Keratinocyte (primary cell): ENCODE data around the gene GMEB2. TPM values are rescaled to one million over a fixed set of nuclear protein-coding genes. Genes with fewer than 3 reads are reported as not detected.

ENCODE experiments used
- DNase-seq: peaks from one replicate; pipeline ENCODE4 v3.0.0-alpha.2; 2011; ENCODE audit warnings: low read depth, missing footprints, low spot score
- FAIRE-seq: peaks from 2 replicates; lab custom pipeline; 2011; peaks lifted over from hg19 to GRCh38; lab: Jason Lieb, UNC
- H2AFZ ChIP-seq: 2 replicates; pipeline ENCODE4 v1.6.0; 2012; ENCODE audit warnings: low read length, control low read depth, inconsistent platforms; ENCODE audit not compliant: control insufficient read depth
- H3K27ac ChIP-seq: 2 replicates; pipeline ENCODE4 v1.5.1; 2011; ENCODE audit warnings: low read length; ENCODE audit not compliant: control insufficient read depth, insufficient read depth
- H3K27me3 ChIP-seq: 3 replicates; pipeline ENCODE4 v1.6.0; 2011; ENCODE audit warnings: low read length; ENCODE audit not compliant: control insufficient read depth, insufficient read depth; ENCODE audit errors: extremely low read depth
- H3K36me3 ChIP-seq, 2 experiments: 2 replicates in 1 of 2; 3 replicates in 1 of 2; pipeline ENCODE4 v1.5.1; 2011; ENCODE audit warnings: low read length in 2 of 2, mild to moderate bottlenecking in 1 of 2; ENCODE audit not compliant: control insufficient read depth in 2 of 2, insufficient read depth in 2 of 2; ENCODE audit errors: extremely low read depth in 1 of 2
- H3K4me1 ChIP-seq: 3 replicates; pipeline ENCODE4 v1.5.1; 2011; ENCODE audit warnings: low read length; ENCODE audit not compliant: control insufficient read depth, insufficient read depth; ENCODE audit errors: extremely low read depth
- H3K4me2 ChIP-seq: 3 replicates; pipeline ENCODE4 v1.6.0; 2011; ENCODE audit warnings: low read depth, low read length; ENCODE audit not compliant: control insufficient read depth, insufficient read depth; ENCODE audit errors: extremely low read depth
- H3K4me3 ChIP-seq, 3 experiments: fragments of 200-600 bp in 1 of 3; sonication (generic) in 1 of 3; 2 replicates in 2 of 3; 3 replicates in 1 of 3; pipeline ENCODE4 v1.5.1; 2011 to 2016; ENCODE audit warnings: low read length in 3 of 3, mild to moderate bottlenecking in 3 of 3, control low read depth in 2 of 3, inconsistent platforms in 1 of 3, low read depth in 1 of 3, mixed read lengths in 1 of 3, mixed run types in 1 of 3, moderate library complexity in 1 of 3; ENCODE audit not compliant: control insufficient read depth in 2 of 3, insufficient read depth in 2 of 3; ENCODE audit errors: extremely low read depth in 1 of 3
- H3K79me2 ChIP-seq: 2 replicates; pipeline ENCODE4 v1.6.0; 2012; ENCODE audit warnings: low read length; ENCODE audit not compliant: control insufficient read depth, insufficient read depth
- H3K9ac ChIP-seq: 3 replicates; pipeline ENCODE4 v1.6.0; 2011; ENCODE audit warnings: low read length; ENCODE audit not compliant: control insufficient read depth, insufficient read depth; ENCODE audit errors: extremely low read depth
- H3K9me1 ChIP-seq: 3 replicates; pipeline ENCODE4 v1.6.0; 2011; ENCODE audit warnings: low read length; ENCODE audit not compliant: control insufficient read depth, insufficient read depth; ENCODE audit errors: extremely low read depth
- H3K9me3 ChIP-seq: 2 replicates; pipeline ENCODE4 v1.5.1; 2012; ENCODE audit warnings: low read depth, low read length; ENCODE audit not compliant: control insufficient read depth
- H4K20me1 ChIP-seq: 3 replicates; pipeline ENCODE4 v1.6.0; 2011; ENCODE audit warnings: low read length; ENCODE audit not compliant: control insufficient read depth, insufficient read depth; ENCODE audit errors: extremely low read depth
- EZH2 ChIP-seq: IDR thresholded peaks from one replicate; pipeline ENCODE4 v1.6.1; 2012; ENCODE audit warnings: inconsistent platforms, mild to moderate bottlenecking, low read length, moderate library complexity
- dilution Hi-C: fragments of 300-500 bp; cut with MboI; formaldehyde crosslinking; loops from one replicate; pipeline ENCODE4 v1.7.0; 2020; ENCODE audit warnings: low sequenced_read_pairs; ENCODE audit not compliant: extremely low pct_ligation_motif_present
- polyA plus RNA-seq, 5 experiments: library from polyadenylated mRNA; depleted of rRNA in 3 of 5; stranded (reverse) in 3 of 5; stranded (forward) in 1 of 5; unstranded in 1 of 5; fragments of >200 nt; gene quantifications; 1 replicate in 1 of 5; 2 replicates in 3 of 5; 3 replicates in 1 of 5; pipeline versions ENCODE4 v1.2.1 to v1.2.3, GENCODE V29; 2011 to 2012; ENCODE audit warnings: missing spikeins in 2 of 5, low read depth in 1 of 5, low replicate concordance in 1 of 5
- TF ChIP-seq, protein P1 (sequence below), 3 experiments: IDR thresholded peaks in 1 of 3; conservative IDR thresholded peaks in 1 of 3; optimal IDR thresholded peaks in 1 of 3; 2 replicates in 2 of 3; 3 replicates in 1 of 3; pipeline versions ENCODE3 to v1.5.1; 2011; ENCODE audit warnings: low read length in 3 of 3, mild to moderate bottlenecking in 3 of 3, moderate library complexity in 2 of 3, control low read depth in 1 of 3, inconsistent platforms in 1 of 3; ENCODE audit not compliant: insufficient read depth in 2 of 3; ENCODE audit errors: extremely low read depth in 1 of 3

The GMEB2 gene
- polyA plus RNA-seq, 1 donor (not counting 4 experiments of a cell fraction or from before 2014, with no cell fraction given) = 5.1 TPM

DNA sequence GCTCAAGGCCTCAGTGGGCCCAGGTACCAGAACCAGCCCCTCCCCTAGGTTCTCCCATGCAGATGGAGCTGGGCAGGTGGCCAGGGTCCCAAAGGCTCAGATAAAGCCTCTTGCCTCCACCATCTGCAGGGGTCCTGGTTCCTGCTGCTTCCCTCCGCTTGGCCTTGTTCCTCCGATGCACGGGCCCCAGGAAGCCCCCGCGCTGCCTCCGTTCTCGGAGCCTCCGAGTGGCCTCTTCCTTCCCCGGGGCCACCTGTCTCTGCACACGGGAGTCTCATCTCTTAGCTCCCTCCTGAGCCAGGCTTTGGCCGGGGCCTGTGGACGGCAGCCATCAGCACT is 87.8 kb downstream of the GMEB2 start:
- DNase-seq (no peak), FAIRE-seq (no peak)
- no peak overlapping the region for H3K4me3 ChIP-seq
- no peak overlapping the region for H3K4me2 ChIP-seq
- H3K27ac ChIP-seq = no peak overlapping the region
- TF ChIP-seq, protein P1, sequence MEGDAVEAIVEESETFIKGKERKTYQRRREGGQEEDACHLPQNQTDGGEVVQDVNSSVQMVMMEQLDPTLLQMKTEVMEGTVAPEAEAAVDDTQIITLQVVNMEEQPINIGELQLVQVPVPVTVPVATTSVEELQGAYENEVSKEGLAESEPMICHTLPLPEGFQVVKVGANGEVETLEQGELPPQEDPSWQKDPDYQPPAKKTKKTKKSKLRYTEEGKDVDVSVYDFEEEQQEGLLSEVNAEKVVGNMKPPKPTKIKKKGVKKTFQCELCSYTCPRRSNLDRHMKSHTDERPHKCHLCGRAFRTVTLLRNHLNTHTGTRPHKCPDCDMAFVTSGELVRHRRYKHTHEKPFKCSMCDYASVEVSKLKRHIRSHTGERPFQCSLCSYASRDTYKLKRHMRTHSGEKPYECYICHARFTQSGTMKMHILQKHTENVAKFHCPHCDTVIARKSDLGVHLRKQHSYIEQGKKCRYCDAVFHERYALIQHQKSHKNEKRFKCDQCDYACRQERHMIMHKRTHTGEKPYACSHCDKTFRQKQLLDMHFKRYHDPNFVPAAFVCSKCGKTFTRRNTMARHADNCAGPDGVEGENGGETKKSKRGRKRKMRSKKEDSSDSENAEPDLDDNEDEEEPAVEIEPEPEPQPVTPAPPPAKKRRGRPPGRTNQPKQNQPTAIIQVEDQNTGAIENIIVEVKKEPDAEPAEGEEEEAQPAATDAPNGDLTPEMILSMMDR (optimal IDR thresholded peaks at IDR 0.05 in 1 of 3, IDR thresholded peaks at IDR 0.05 in 1 of 3, conservative IDR thresholded peaks at IDR 0.05 in 1 of 3; ENCODE audit: extremely low read depth in 1 of 3, insufficient read depth in 2 of 3, low read length in 3 of 3) = no peak
- no peak for TF ChIP-seq EZH2
- dilution Hi-C loops = no loop called here
- H3K79me2 ChIP-seq = peaks cover 10% of the 10 kb centered on the region
- no peaks in the 10 kb centered on the region for H4K20me1 ChIP-seq
- H3K9ac ChIP-seq = no peak overlapping the region
- no peaks in the 10 kb centered on the region for H3K9me1 ChIP-seq
- no peaks in the 10 kb centered on the region for H3K36me3 ChIP-seq
- H3K4me1 ChIP-seq = peaks cover 40% of the 10 kb centered on the region
- no peaks in the 10 kb centered on the region for H3K27me3 ChIP-seq
- no peaks in the 10 kb centered on the region for H3K9me3 ChIP-seq
- H2AFZ ChIP-seq = no peak overlapping the region

DNA sequence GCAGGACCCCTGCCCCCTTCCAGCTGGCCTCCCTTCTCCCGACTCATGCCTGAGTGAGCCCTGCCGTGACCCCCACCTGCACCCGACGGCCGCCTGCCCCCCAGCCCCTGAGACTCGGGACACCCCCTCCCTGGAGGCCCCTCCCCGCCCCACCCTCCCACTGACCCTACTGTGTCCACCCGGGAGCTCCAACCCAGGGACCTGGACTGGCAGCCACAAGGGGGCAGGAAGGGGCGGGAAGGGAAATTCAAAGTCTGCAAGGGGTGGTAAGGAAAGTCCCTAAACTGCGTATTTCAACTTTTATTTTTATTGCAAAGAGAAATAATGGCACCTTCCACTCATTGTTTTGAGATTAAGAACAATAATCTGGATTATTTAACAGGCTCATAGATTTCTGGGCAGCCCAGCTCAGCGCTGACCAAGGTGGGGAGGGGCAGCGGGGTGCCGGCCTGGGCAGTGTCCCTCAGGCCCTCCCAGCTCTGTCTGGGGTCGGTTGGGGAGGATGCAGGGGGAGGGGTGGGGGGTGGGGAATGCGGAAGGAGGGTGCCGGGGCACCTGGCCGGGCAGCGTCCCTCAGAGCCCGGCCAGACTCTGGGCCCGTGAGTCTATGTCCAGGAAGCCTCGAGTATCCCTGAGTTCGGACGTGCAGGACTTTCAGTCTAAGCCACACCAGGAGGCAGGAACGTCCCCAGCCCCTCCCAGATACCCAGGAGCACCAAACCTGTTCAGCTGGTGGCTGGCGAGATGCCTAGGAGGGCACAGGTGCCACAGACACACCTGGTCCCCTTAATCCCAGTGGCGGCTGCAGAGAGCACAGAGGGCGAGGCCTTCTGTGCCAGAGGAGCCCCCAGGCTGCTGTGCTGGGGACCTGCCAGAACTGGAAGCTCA is 88.5 kb downstream of the GMEB2 start:
- Histone ChIP-seq H3K27me3 (no peaks in the 10 kb centered on the region), H3K9me1 (no peaks in the 10 kb centered on the region), H3K79me2 (peaks cover 10% of the 10 kb centered on the region), H3K4me1 (peaks cover 42% of the 10 kb centered on the region), H3K9me3 (no peaks in the 10 kb centered on the region), H3K4me3 (peak overlapping the region in 1 of 3 experiments; percentile 78), H2AFZ (no peak overlapping the region), H3K4me2 (peak overlapping the region; percentile 80), H4K20me1 (peaks cover 5% of the 10 kb centered on the region), H3K9ac (no peak overlapping the region), H3K27ac (no peak overlapping the region), H3K36me3 (peaks cover 0 to 3% of the 10 kb centered on the region in 2 experiments)
- TF ChIP-seq EZH2 = no peak
- TF ChIP-seq, protein P1 (optimal IDR thresholded peaks at IDR 0.05 in 1 of 3, IDR thresholded peaks at IDR 0.05 in 1 of 3, conservative IDR thresholded peaks at IDR 0.05 in 1 of 3; ENCODE audit: extremely low read depth in 1 of 3, insufficient read depth in 2 of 3, low read length in 3 of 3) = peak in 1 of 3 experiments; percentile 7
- dilution Hi-C loops = no loop called here
- no peak for DNase-seq
- FAIRE-seq = no peak

Other genes with a start within 250 kb of the GMEB2 start
- gene KCNQ2, start 154.4 kb downstream of the GMEB2 start, polyA plus RNA-seq = 0.12 TPM in 1 of 3 replicates, not detected in the others
- gene EEF1A2, start 128.0 kb downstream of the GMEB2 start, polyA plus RNA-seq = 0.12 to 0.77 TPM (median 0.31 TPM) in 3 replicates
- 8.8 to 68.4 TPM (median 16.4 TPM) in 3 replicates for gene PPDPF, start 106.3 kb downstream of the GMEB2 start, polyA plus RNA-seq
- 28.5 to 38.9 TPM (median 37.0 TPM) in 3 replicates for gene PTK6, start 89.7 kb downstream of the GMEB2 start, polyA plus RNA-seq
- gene SRMS, start 79.4 kb downstream of the GMEB2 start, polyA plus RNA-seq = 0.10 to 0.32 TPM (median 0.14 TPM) in 3 replicates
- 0.48 to 0.84 TPM (median 0.55 TPM) in 3 replicates for gene FNDC11, start 72.9 kb downstream of the GMEB2 start, polyA plus RNA-seq
- 14.8 to 29.0 TPM (median 24.3 TPM) in 3 replicates for gene HELZ2, start 52.9 kb downstream of the GMEB2 start, polyA plus RNA-seq
- 9.2 to 12.0 TPM (median 10.5 TPM) in 3 replicates for gene STMN3, start 26.3 kb upstream of the GMEB2 start, polyA plus RNA-seq
- 7.7 to 12.4 TPM (median 11.2 TPM) in 3 replicates for gene RTEL1, start 31.2 kb upstream of the GMEB2 start, polyA plus RNA-seq
- 51.9 to 151 TPM (median 58.1 TPM) in 3 replicates for gene TNFRSF6B, start 69.6 kb upstream of the GMEB2 start, polyA plus RNA-seq
- 29.7 to 37.4 TPM (median 30.4 TPM) in 3 replicates for gene ARFRP1, start 80.9 kb upstream of the GMEB2 start, polyA plus RNA-seq
- gene ZGPAT, start 80.9 kb upstream of the GMEB2 start, polyA plus RNA-seq = 7.8 to 13.5 TPM (median 12.2 TPM) in 3 replicates
- gene LIME1, start 109.6 kb upstream of the GMEB2 start, polyA plus RNA-seq = 0.60 to 3.5 TPM (median 0.75 TPM) in 3 replicates
- 18.3 to 33.6 TPM (median 23.5 TPM) in 3 replicates for gene SLC2A4RG, start 112.7 kb upstream of the GMEB2 start, polyA plus RNA-seq
- 0.12 to 0.18 TPM (median 0.13 TPM) in 3 replicates for gene ZBTB46, start 204.2 kb upstream of the GMEB2 start, polyA plus RNA-seq
- gene ABHD16B, start 234.4 kb upstream of the GMEB2 start, polyA plus RNA-seq = not detected in 3 replicates
- gene TPD52L2, start 238.2 kb upstream of the GMEB2 start, polyA plus RNA-seq = 177 to 208 TPM (median 200 TPM) in 3 replicates